Measurements from ENCODE around the gene RNF130. TPM values are rescaled to one million over a fixed set of nuclear protein-coding genes. Genes with fewer than 3 reads are reported as not detected.

RNF130 gene
- total and polyA plus RNA-seq, 8 donors = 61.0 to 125 (median 70.7) TPM

GRCh38 chr5:180075703-180076102 is 4.1 kb upstream of the RNF130 start:
- H3K27ac ChIP-seq = no peak overlapping the region
- no peak for ATAC-seq
- H3K36me3 ChIP-seq = no peaks in the 10 kb centered on the region
- no peak for DNase-seq
- H3K27me3 ChIP-seq = peaks cover 0 to 15% of the 10 kb centered on the region in 2 donors
- no peak overlapping the region for H3K4me3 ChIP-seq
- TF ChIP-seq CTCF (IDR thresholded peaks at IDR 0.05) = no peak
- intact Hi-C loops (cut with DNase I) = no loop called here
- peaks cover 0 to 3% of the 10 kb centered on the region in 2 donors for H3K9me3 ChIP-seq
- H3K4me1 ChIP-seq = peaks cover 0 to 5% of the 10 kb centered on the region in 2 donors

GRCh38 chr5:180074462-180074861 is 2.9 kb upstream of the RNF130 start:
- peaks cover 0 to 2% of the 10 kb centered on the region in 2 donors for H3K27me3 ChIP-seq
- no peak for DNase-seq
- peaks cover 8 to 17% of the 10 kb centered on the region in 2 donors for H3K4me1 ChIP-seq
- no peak overlapping the region for H3K4me3 ChIP-seq
- ATAC-seq = no peak
- H3K9me3 ChIP-seq = peaks cover 0 to 3% of the 10 kb centered on the region in 2 donors
- no peaks in the 10 kb centered on the region for H3K36me3 ChIP-seq
- no peak overlapping the region for H3K27ac ChIP-seq
- no peak for TF ChIP-seq CTCF (IDR thresholded peaks at IDR 0.05)
- intact Hi-C loops (cut with DNase I) = no loop called here

GRCh38 chr5:180072556-180072955 is 997 bp upstream of the RNF130 start:
- DNase-seq (peak in 1 of 4 donors; percentile 83), ATAC-seq (no peak)
- no peaks in the 10 kb centered on the region for H3K36me3 ChIP-seq
- H3K27me3 ChIP-seq = no peaks in the 10 kb centered on the region
- peak overlapping the region; percentile 95 to 99 for H3K27ac ChIP-seq
- no peak overlapping the region for H3K4me3 ChIP-seq
- H3K9me3 ChIP-seq = peaks cover 0 to 3% of the 10 kb centered on the region in 2 donors
- H3K4me1 ChIP-seq = peaks cover 8 to 36% of the 10 kb centered on the region in 2 donors
- intact Hi-C loops (cut with DNase I) = no loop called here
- TF ChIP-seq CTCF (IDR thresholded peaks at IDR 0.05) = no peak

GRCh38 chr5:180072256-180072548 is 643 bp upstream of the RNF130 start:
- H3K27me3 ChIP-seq = no peaks in the 10 kb centered on the region
- H3K36me3 ChIP-seq = no peaks in the 10 kb centered on the region
- DNase-seq (no peak), ATAC-seq (no peak)
- H3K4me3 ChIP-seq = peak overlapping the region in 1 of 2 donors; percentile 92
- peaks cover 8 to 39% of the 10 kb centered on the region in 2 donors for H3K4me1 ChIP-seq
- H3K27ac ChIP-seq = peak overlapping the region; percentile 95 to 99
- H3K9me3 ChIP-seq = peaks cover 0 to 3% of the 10 kb centered on the region in 2 donors
- intact Hi-C loops (cut with DNase I) = no loop called here
- no peak for TF ChIP-seq CTCF (IDR thresholded peaks at IDR 0.05)

GRCh38 chr5:180070756-180071530 is 616 bp downstream of the RNF130 start:
- H3K4me3 ChIP-seq = peak overlapping the region; percentile 92 to 96
- intact Hi-C loops (cut with DNase I) = no loop called here
- no peak for TF ChIP-seq CTCF (IDR thresholded peaks at IDR 0.05)

More at GRCh38 chr5:180070756-180071530, 616 bp downstream of the RNF130 start:
- Histone ChIP-seq H3K9me3 (peaks cover 0 to 3% of the 10 kb centered on the region in 2 donors), H3K27me3 (no peaks in the 10 kb centered on the region), H3K27ac (peak overlapping the region; percentile 95 to 99), H3K36me3 (no peaks in the 10 kb centered on the region), H3K4me1 (peaks cover 8 to 39% of the 10 kb centered on the region in 2 donors)
- ATAC-seq = peak; percentile 41
- peak in 3 of 4 donors; percentile 60 to 90 (median 62) for DNase-seq

All from left lung (tissue), 10 donors.